Keratinocyte (primary cell): ENCODE measurements around the gene ENTPD6. TPM values are rescaled to one million over a fixed set of nuclear protein-coding genes. Genes with fewer than 3 reads are reported as not detected.
"Not testable (repeated sequence)": the region's sequence is repeated elsewhere in the genome, so short reads cannot be mapped to it uniquely, and the experiment has no call there.

ENCODE experiments used
- DNase-seq: peaks from one replicate; pipeline ENCODE4 v3.0.0-alpha.2; 2011; ENCODE audit warnings: low read depth, missing footprints, low spot score
- FAIRE-seq: peaks from 2 replicates; lab custom pipeline; 2011; peaks lifted over from hg19 to GRCh38; lab: Jason Lieb, UNC
- H2AFZ ChIP-seq: 2 replicates; pipeline ENCODE4 v1.6.0; 2012; ENCODE audit warnings: low read length, control low read depth, inconsistent platforms; ENCODE audit not compliant: control insufficient read depth
- H3K27ac ChIP-seq: 2 replicates; pipeline ENCODE4 v1.5.1; 2011; ENCODE audit warnings: low read length; ENCODE audit not compliant: control insufficient read depth, insufficient read depth
- H3K27me3 ChIP-seq: 3 replicates; pipeline ENCODE4 v1.6.0; 2011; ENCODE audit warnings: low read length; ENCODE audit not compliant: control insufficient read depth, insufficient read depth; ENCODE audit errors: extremely low read depth
- H3K36me3 ChIP-seq, 2 experiments: 2 replicates in 1 of 2; 3 replicates in 1 of 2; pipeline ENCODE4 v1.5.1; 2011; ENCODE audit warnings: low read length in 2 of 2, mild to moderate bottlenecking in 1 of 2; ENCODE audit not compliant: control insufficient read depth in 2 of 2, insufficient read depth in 2 of 2; ENCODE audit errors: extremely low read depth in 1 of 2
- H3K4me1 ChIP-seq: 3 replicates; pipeline ENCODE4 v1.5.1; 2011; ENCODE audit warnings: low read length; ENCODE audit not compliant: control insufficient read depth, insufficient read depth; ENCODE audit errors: extremely low read depth
- H3K4me2 ChIP-seq: 3 replicates; pipeline ENCODE4 v1.6.0; 2011; ENCODE audit warnings: low read depth, low read length; ENCODE audit not compliant: control insufficient read depth, insufficient read depth; ENCODE audit errors: extremely low read depth
- H3K4me3 ChIP-seq, 3 experiments: fragments of 200-600 bp in 1 of 3; sonication (generic) in 1 of 3; 2 replicates in 2 of 3; 3 replicates in 1 of 3; pipeline ENCODE4 v1.5.1; 2011 to 2016; ENCODE audit warnings: low read length in 3 of 3, mild to moderate bottlenecking in 3 of 3, control low read depth in 2 of 3, inconsistent platforms in 1 of 3, low read depth in 1 of 3, mixed read lengths in 1 of 3, mixed run types in 1 of 3, moderate library complexity in 1 of 3; ENCODE audit not compliant: control insufficient read depth in 2 of 3, insufficient read depth in 2 of 3; ENCODE audit errors: extremely low read depth in 1 of 3
- H3K79me2 ChIP-seq: 2 replicates; pipeline ENCODE4 v1.6.0; 2012; ENCODE audit warnings: low read length; ENCODE audit not compliant: control insufficient read depth, insufficient read depth
- H3K9ac ChIP-seq: 3 replicates; pipeline ENCODE4 v1.6.0; 2011; ENCODE audit warnings: low read length; ENCODE audit not compliant: control insufficient read depth, insufficient read depth; ENCODE audit errors: extremely low read depth
- H3K9me1 ChIP-seq: 3 replicates; pipeline ENCODE4 v1.6.0; 2011; ENCODE audit warnings: low read length; ENCODE audit not compliant: control insufficient read depth, insufficient read depth; ENCODE audit errors: extremely low read depth
- H3K9me3 ChIP-seq: 2 replicates; pipeline ENCODE4 v1.5.1; 2012; ENCODE audit warnings: low read depth, low read length; ENCODE audit not compliant: control insufficient read depth
- H4K20me1 ChIP-seq: 3 replicates; pipeline ENCODE4 v1.6.0; 2011; ENCODE audit warnings: low read length; ENCODE audit not compliant: control insufficient read depth, insufficient read depth; ENCODE audit errors: extremely low read depth
- EZH2 ChIP-seq: IDR thresholded peaks from one replicate; pipeline ENCODE4 v1.6.1; 2012; ENCODE audit warnings: inconsistent platforms, mild to moderate bottlenecking, low read length, moderate library complexity
- dilution Hi-C: fragments of 300-500 bp; cut with MboI; formaldehyde crosslinking; loops from one replicate; pipeline ENCODE4 v1.7.0; 2020; ENCODE audit warnings: low sequenced_read_pairs; ENCODE audit not compliant: extremely low pct_ligation_motif_present
- polyA plus RNA-seq, 5 experiments: library from polyadenylated mRNA; depleted of rRNA in 3 of 5; stranded (reverse) in 3 of 5; stranded (forward) in 1 of 5; unstranded in 1 of 5; fragments of >200 nt; gene quantifications; 1 replicate in 1 of 5; 2 replicates in 3 of 5; 3 replicates in 1 of 5; pipeline versions ENCODE4 v1.2.1 to v1.2.3, GENCODE V29; 2011 to 2012; ENCODE audit warnings: missing spikeins in 2 of 5, low read depth in 1 of 5, low replicate concordance in 1 of 5
- TF ChIP-seq, protein P1 (sequence below), 3 experiments: IDR thresholded peaks in 1 of 3; conservative IDR thresholded peaks in 1 of 3; optimal IDR thresholded peaks in 1 of 3; 2 replicates in 2 of 3; 3 replicates in 1 of 3; pipeline versions ENCODE3 to v1.5.1; 2011; ENCODE audit warnings: low read length in 3 of 3, mild to moderate bottlenecking in 3 of 3, moderate library complexity in 2 of 3, control low read depth in 1 of 3, inconsistent platforms in 1 of 3; ENCODE audit not compliant: insufficient read depth in 2 of 3; ENCODE audit errors: extremely low read depth in 1 of 3

Gene ENTPD6
- polyA plus RNA-seq, 1 donor (not counting 4 experiments of a cell fraction or from before 2014, with no cell fraction given), result 57.8 TPM

DNA sequence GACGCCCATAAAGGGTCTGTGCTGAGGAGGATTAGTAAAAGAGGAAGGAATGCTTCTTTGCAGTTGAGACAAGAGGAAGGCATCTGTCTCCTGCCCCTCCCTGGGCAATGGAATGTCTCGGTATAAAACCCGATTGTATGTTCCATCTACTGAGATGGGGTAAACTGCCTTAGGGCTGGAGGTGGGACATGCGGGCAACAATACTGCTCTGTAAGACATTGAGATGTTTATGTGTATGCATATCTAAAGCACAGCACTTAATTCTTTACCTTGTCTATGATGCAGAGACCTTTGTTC, 46.1 kb downstream of the ENTPD6 start:
- H3K27ac ChIP-seq, H3K9me3 ChIP-seq, H3K27me3 ChIP-seq, H3K4me2 ChIP-seq, DNase-seq, H3K9me1 ChIP-seq, H3K4me3 ChIP-seq, H4K20me1 ChIP-seq, dilution Hi-C loops, H3K36me3 ChIP-seq, H3K79me2 ChIP-seq, FAIRE-seq, H2AFZ ChIP-seq, H3K9ac ChIP-seq: not testable (repeated sequence)
- H3K4me1 ChIP-seq, result peaks cover 43% of the 10 kb centered on the region

DNA sequence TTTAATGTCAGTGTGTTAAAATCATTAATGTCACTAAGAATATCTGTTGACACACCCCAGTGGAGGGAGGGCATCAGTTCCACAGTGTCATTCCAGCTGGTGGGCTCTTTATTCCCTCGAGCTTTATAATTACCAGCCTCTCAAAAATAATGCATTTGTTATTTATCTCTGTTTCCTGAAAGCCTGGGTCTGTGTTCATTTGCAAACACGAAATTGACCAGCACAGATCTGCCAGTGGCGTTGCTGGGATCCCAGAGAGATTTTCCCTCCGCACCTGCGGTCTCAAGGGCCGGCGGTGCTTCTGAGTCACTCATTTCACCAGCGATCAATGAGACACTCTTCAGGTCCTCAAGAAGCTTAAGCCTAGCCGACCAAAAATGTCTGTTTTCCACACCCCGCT, 46.7 kb downstream of the ENTPD6 start:
- dilution Hi-C loops, result no loop called here
- no peak for FAIRE-seq
- no peak overlapping the region for H3K27ac ChIP-seq

More for the DNA sequence above, 46.7 kb downstream of the ENTPD6 start:
- Histone ChIP-seq H3K79me2 (no peaks in the 10 kb centered on the region), H3K4me2 (no peak overlapping the region), H4K20me1 (no peaks in the 10 kb centered on the region), H3K36me3 (peaks cover 0 to 2% of the 10 kb centered on the region in 2 experiments), H3K27me3 (no peaks in the 10 kb centered on the region), H2AFZ (no peak overlapping the region), H3K4me1 (peaks cover 43% of the 10 kb centered on the region), H3K9ac (no peak overlapping the region), H3K9me3 (peaks cover 2% of the 10 kb centered on the region), H3K4me3 (no peak overlapping the region), H3K9me1 (no peaks in the 10 kb centered on the region)
- no peak for DNase-seq
- TF ChIP-seq, protein P1, sequence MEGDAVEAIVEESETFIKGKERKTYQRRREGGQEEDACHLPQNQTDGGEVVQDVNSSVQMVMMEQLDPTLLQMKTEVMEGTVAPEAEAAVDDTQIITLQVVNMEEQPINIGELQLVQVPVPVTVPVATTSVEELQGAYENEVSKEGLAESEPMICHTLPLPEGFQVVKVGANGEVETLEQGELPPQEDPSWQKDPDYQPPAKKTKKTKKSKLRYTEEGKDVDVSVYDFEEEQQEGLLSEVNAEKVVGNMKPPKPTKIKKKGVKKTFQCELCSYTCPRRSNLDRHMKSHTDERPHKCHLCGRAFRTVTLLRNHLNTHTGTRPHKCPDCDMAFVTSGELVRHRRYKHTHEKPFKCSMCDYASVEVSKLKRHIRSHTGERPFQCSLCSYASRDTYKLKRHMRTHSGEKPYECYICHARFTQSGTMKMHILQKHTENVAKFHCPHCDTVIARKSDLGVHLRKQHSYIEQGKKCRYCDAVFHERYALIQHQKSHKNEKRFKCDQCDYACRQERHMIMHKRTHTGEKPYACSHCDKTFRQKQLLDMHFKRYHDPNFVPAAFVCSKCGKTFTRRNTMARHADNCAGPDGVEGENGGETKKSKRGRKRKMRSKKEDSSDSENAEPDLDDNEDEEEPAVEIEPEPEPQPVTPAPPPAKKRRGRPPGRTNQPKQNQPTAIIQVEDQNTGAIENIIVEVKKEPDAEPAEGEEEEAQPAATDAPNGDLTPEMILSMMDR (optimal IDR thresholded peaks at IDR 0.05 in 1 of 3, IDR thresholded peaks at IDR 0.05 in 1 of 3, conservative IDR thresholded peaks at IDR 0.05 in 1 of 3; ENCODE audit: extremely low read depth in 1 of 3, insufficient read depth in 2 of 3, low read length in 3 of 3), result no peak
- no peak for TF ChIP-seq EZH2
